ENCODE results near the gene APMAP. TPM values are rescaled to one million over a fixed set of nuclear protein-coding genes. Genes with fewer than 3 reads are reported as not detected.

Gene APMAP
- total RNA-seq, 1 experiment from 2014 or later: 82.7 TPM

DNA sequence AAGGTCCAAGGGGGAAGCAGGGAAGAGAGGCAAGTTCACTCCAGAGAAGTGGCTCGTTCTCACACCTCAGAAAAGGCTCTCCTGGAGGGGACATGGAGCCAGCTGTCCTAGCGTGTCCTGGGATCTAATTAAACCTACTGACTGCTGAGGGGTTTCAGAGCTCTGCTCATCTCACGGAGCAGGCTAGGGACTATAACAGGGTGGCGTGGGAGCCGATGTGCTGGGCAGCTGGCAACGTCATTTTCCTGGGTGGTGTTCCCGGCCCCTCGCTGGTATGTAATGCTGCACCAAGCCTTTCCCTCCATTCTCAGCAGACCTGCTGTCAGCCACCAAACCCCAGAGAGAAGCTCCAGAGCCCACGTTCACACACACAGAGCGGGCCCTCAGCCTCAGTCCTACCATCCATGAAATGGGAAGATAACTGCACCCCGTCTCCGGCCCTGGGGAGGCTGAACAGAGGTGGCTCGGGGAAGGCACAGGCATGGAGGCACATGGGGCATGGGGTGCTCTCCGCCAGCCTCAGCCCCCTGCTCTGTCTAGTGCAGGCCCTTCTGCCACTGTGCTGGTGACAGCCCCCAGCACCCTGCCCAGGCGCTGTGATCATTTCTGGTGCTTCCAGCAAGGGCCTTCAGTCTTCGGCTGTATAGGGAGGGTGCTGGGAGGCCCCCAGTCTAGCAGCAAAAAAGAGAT is 41.6 kb downstream of the APMAP start:
- H3K36me3 ChIP-seq (ENCODE audit: control insufficient read depth in 1 of 2, insufficient read depth in 2 of 2, low read length in 2 of 2): no peaks in the 10 kb centered on the region
- peaks cover 0 to 6% of the 10 kb centered on the region in 2 experiments; a peak in 1 of 4 replicates for H3K4me1 ChIP-seq (ENCODE audit: control insufficient read depth in 1 of 2, insufficient read depth in 2 of 2, low read length in 2 of 2)
- H2AFZ ChIP-seq (ENCODE audit: low read depth, low read length, poor library complexity, severe bottlenecking): no peak overlapping the region
- ChIA-PET RAD21 (ENCODE audit: low non-redundant PET in 1 of 2, low total read pairs in 2 of 2, uncharacterized antibody in 2 of 2, unreplicated experiment in 2 of 2) (no interaction called here), POLR2A (no interaction called here), CTCF (no interaction called here)
- BruUV-seq (replicated peaks): no TSS peak
- DNase-seq (ENCODE audit: low read depth, low spot score) (no peak), ATAC-seq (no peak)
- no peak overlapping the region for H3K27ac ChIP-seq (ENCODE audit: low read depth, low read length)
- H3K79me2 ChIP-seq (ENCODE audit: insufficient read depth, low read length): no peaks in the 10 kb centered on the region
- no peak overlapping the region for H3K9ac ChIP-seq (ENCODE audit: low read length)
- H3K4me2 ChIP-seq (ENCODE audit: low read length): no peak overlapping the region
- intact Hi-C loops (cut with micrococcal nuclease): no loop called here
- no peaks in the 10 kb centered on the region for H3K9me3 ChIP-seq (ENCODE audit: control insufficient read depth in 1 of 2, insufficient read depth in 1 of 2, low read depth in 1 of 2, low read length in 2 of 2)
- no peaks in the 10 kb centered on the region for H3K9me2 ChIP-seq (ENCODE audit: insufficient read depth)
- TF ChIP-seq CEBPB (IDR thresholded peaks at IDR 0.05; ENCODE audit: low read depth): no peak
- TF ChIP-seq ZFX (IDR thresholded peaks at IDR 0.05): no peak
- no peak for TF ChIP-seq FOSL1 (IDR thresholded peaks at IDR 0.05; ENCODE audit: low read depth)
- TF ChIP-seq EGR1 (IDR thresholded peaks at IDR 0.05; ENCODE audit: low read depth): no peak
- TF ChIP-seq ELF1 (IDR thresholded peaks at IDR 0.05; ENCODE audit: borderline replicate concordance, low read depth): no peak
- no peak for TF ChIP-seq SP1 (IDR thresholded peaks at IDR 0.05; ENCODE audit: low read depth)
- TF ChIP-seq YY1 (IDR thresholded peaks at IDR 0.05; ENCODE audit: extremely low read depth, insufficient replicate concordance, low read depth, low read length): no peak
- TF ChIP-seq RAD21 (IDR thresholded peaks at IDR 0.05; ENCODE audit: low read depth): no peak
- TF ChIP-seq EZH2phosphoT487 (IDR thresholded peaks at IDR 0.05; ENCODE audit: borderline replicate concordance): no peak
- no peak for TF ChIP-seq POLR2A (IDR thresholded peaks at IDR 0.05; ENCODE audit: borderline replicate concordance, extremely low read depth, insufficient read depth, insufficient read length)
- no peak for TF ChIP-seq EZH2 (IDR thresholded peaks at IDR 0.05)
- TF ChIP-seq, protein P1, sequence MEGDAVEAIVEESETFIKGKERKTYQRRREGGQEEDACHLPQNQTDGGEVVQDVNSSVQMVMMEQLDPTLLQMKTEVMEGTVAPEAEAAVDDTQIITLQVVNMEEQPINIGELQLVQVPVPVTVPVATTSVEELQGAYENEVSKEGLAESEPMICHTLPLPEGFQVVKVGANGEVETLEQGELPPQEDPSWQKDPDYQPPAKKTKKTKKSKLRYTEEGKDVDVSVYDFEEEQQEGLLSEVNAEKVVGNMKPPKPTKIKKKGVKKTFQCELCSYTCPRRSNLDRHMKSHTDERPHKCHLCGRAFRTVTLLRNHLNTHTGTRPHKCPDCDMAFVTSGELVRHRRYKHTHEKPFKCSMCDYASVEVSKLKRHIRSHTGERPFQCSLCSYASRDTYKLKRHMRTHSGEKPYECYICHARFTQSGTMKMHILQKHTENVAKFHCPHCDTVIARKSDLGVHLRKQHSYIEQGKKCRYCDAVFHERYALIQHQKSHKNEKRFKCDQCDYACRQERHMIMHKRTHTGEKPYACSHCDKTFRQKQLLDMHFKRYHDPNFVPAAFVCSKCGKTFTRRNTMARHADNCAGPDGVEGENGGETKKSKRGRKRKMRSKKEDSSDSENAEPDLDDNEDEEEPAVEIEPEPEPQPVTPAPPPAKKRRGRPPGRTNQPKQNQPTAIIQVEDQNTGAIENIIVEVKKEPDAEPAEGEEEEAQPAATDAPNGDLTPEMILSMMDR (IDR thresholded peaks at IDR 0.05 in 2 of 3, conservative IDR thresholded peaks at IDR 0.05 in 1 of 3; ENCODE audit: borderline replicate concordance in 1 of 3, insufficient read depth in 1 of 3, low read depth in 2 of 3, low read length in 2 of 3): no peak
- TF ChIP-seq JUND (IDR thresholded peaks at IDR 0.05): no peak
- TF ChIP-seq, protein P2, sequence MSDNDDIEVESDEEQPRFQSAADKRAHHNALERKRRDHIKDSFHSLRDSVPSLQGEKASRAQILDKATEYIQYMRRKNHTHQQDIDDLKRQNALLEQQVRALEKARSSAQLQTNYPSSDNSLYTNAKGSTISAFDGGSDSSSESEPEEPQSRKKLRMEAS (IDR thresholded peaks at IDR 0.05): no peak
- TF ChIP-seq TCF7L2 (IDR thresholded peaks at IDR 0.05; ENCODE audit: borderline replicate concordance, extremely low read depth, insufficient read depth, insufficient read length): no peak
- TF ChIP-seq SIN3A (IDR thresholded peaks at IDR 0.05; ENCODE audit: low read depth): no peak
- H4K20me1 ChIP-seq (ENCODE audit: insufficient read depth): no peaks in the 10 kb centered on the region
- H3K4me3 ChIP-seq (replicated peaks in 1 of 2; ENCODE audit: low read depth in 1 of 2, low read length in 2 of 2): no peak overlapping the region
- H3K27me3 ChIP-seq (ENCODE audit: insufficient read depth, low read length): peaks cover 3% of the 10 kb centered on the region; the same call in 1 of the 2 replicates
